HCT116 (cell line): ENCODE data around the gene CCDC191. TPM values are rescaled to one million over a fixed set of nuclear protein-coding genes. Genes with fewer than 3 reads are reported as not detected.

Experiments used
- total RNA-seq: library from RNA; stranded (reverse); gene quantifications from one replicate; pipeline ENCODE4 v1.2.1, GENCODE V29; 2021; ENCODE audit not compliant: unreplicated experiment

The CCDC191 gene
- total RNA-seq, 1 experiment from 2014 or later: 4.1 TPM

Other genes starting within 250 kb of the CCDC191 start
- gene GRAMD1C, start 217.7 kb downstream of the CCDC191 start, total RNA-seq: 7.9 TPM
- 22.8 TPM for gene ZDHHC23, start 108.5 kb downstream of the CCDC191 start, total RNA-seq
- 47.7 TPM for gene QTRT2, start 211 bp upstream of the CCDC191 start, total RNA-seq
- not detected for gene DRD3, start 122.5 kb upstream of the CCDC191 start, total RNA-seq
- 0.12 TPM for gene ZNF80, start 181.1 kb upstream of the CCDC191 start, total RNA-seq
- gene TIGIT, start 237.5 kb upstream of the CCDC191 start, total RNA-seq: 0.07 TPM